ENCODE data around the gene PGS1. TPM values are rescaled to one million over a fixed set of nuclear protein-coding genes. Genes with fewer than 3 reads are reported as not detected.

Gene PGS1
- total RNA-seq, 4 donors from 2014 or later, result 12.9 to 75.4 (median 63.1) TPM

DNA sequence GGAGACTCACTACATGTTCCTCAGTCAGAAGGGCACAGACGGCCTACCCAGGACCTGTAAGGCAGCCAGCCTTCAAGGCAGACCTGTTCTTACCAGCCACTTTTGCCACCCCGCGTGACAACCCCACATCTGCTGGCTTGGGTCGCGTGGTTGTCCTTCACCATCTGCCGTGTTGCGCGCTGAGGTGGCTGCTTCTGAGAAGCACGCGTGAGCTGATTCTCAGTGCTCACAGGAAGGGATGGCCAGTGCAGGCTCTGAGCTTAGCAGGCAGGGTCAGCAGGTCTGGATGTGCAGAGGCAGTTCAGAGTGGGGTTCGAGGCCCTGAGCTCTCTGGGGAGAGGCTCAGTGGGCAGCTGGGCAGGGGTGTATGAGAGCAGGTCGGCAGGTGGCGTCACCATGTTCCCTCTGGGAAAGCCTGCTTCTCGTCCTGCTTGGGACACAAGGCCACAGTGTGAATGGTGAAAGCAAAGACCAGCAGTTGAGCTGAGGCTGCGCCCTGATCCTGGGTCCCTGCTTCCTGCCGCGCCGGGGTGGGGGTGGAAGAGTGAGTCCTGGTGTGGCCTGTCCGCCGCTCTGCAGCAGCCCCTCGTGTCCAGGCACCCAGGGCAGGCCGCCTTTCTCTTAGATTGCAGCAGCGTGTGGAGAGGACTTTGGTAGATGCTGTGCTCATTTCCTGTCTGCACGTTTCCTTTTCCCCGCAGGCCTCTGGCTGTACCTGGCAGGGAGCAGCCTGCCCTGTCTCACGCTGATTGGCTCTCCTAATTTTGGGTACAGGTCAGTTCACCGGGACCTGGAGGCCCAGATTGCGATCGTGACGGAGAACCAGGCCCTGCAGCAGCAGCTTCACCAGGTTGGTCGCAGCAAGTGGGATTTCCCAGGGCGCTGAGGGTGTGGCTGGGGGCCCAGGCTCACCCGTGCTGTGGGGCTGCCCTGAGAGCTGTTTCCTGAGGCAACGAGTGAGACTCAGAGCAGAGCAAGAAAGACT is 36.0 kb downstream of the PGS1 start:
- DNase-seq, result no peak
- Histone ChIP-seq H3K9me3 (no peaks in the 10 kb centered on the region), H3K4me1 (no peaks in the 10 kb centered on the region), H3K36me3 (no peaks in the 10 kb centered on the region), H3K4me3 (no peak overlapping the region), H3K27me3 (no peaks in the 10 kb centered on the region), H3K27ac (no peak overlapping the region)
- TF ChIP-seq POLR2A (IDR thresholded peaks at IDR 0.05), result no peak
- TF ChIP-seq, protein P1, sequence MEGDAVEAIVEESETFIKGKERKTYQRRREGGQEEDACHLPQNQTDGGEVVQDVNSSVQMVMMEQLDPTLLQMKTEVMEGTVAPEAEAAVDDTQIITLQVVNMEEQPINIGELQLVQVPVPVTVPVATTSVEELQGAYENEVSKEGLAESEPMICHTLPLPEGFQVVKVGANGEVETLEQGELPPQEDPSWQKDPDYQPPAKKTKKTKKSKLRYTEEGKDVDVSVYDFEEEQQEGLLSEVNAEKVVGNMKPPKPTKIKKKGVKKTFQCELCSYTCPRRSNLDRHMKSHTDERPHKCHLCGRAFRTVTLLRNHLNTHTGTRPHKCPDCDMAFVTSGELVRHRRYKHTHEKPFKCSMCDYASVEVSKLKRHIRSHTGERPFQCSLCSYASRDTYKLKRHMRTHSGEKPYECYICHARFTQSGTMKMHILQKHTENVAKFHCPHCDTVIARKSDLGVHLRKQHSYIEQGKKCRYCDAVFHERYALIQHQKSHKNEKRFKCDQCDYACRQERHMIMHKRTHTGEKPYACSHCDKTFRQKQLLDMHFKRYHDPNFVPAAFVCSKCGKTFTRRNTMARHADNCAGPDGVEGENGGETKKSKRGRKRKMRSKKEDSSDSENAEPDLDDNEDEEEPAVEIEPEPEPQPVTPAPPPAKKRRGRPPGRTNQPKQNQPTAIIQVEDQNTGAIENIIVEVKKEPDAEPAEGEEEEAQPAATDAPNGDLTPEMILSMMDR (IDR thresholded peaks at IDR 0.05), result no peak
- intact Hi-C loops (cut with DNase I; ENCODE audit: low total_unique reads), result no loop called here

DNA sequence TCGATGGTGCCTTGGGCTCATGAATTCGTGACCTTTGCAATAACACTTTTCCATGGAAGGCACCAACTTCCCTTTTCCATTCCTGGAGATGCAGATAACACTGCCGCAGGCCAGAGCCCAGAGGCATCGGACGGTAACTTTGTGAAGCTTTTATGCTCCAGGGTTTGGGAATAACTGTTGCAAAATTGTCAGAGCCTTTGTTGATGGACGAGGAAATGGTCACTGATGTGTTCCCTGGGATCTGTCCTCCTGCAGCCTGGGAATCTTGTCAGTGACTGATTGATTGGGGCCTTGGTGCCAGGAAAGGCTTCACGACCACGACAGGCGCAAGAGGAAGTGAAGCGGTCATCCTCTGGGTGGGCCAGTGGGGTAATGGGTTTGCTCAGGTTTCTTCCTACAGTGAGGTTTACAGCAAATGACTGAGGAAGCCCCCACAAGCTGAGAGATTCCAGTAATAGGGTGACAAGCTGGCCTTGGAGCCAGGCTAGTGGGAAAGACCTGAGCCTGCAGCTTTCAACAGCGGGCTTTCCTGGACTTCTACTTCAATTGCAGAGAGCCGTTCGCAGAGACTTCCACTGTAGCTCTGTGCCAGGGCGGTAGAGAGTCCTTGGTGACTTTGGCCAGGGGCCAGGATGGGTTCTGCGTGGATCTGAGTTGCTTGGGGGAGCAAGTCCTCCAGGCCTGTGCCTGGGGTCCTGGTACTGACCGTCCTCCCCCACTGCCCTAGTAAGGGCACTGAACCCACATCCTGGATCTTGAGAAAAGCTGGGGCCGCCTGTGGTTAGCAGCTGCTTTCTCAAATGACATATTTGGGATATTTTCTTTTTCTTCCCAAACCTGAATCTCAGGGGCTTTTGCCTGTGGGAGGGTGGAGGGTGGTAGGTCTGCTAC is 37.6 kb downstream of the PGS1 start:
- TF ChIP-seq, protein P1 (IDR thresholded peaks at IDR 0.05), result no peak
- TF ChIP-seq POLR2A (IDR thresholded peaks at IDR 0.05), result no peak
- H3K4me3 ChIP-seq, result no peak overlapping the region
- DNase-seq, result no peak
- no peaks in the 10 kb centered on the region for H3K4me1 ChIP-seq
- H3K27ac ChIP-seq, result peak overlapping the region; percentile 67 to 84
- intact Hi-C loops (cut with DNase I; ENCODE audit: low total_unique reads), result no loop called here
- H3K36me3 ChIP-seq, result no peaks in the 10 kb centered on the region
- H3K27me3 ChIP-seq, result no peaks in the 10 kb centered on the region
- H3K9me3 ChIP-seq, result no peaks in the 10 kb centered on the region

DNA sequence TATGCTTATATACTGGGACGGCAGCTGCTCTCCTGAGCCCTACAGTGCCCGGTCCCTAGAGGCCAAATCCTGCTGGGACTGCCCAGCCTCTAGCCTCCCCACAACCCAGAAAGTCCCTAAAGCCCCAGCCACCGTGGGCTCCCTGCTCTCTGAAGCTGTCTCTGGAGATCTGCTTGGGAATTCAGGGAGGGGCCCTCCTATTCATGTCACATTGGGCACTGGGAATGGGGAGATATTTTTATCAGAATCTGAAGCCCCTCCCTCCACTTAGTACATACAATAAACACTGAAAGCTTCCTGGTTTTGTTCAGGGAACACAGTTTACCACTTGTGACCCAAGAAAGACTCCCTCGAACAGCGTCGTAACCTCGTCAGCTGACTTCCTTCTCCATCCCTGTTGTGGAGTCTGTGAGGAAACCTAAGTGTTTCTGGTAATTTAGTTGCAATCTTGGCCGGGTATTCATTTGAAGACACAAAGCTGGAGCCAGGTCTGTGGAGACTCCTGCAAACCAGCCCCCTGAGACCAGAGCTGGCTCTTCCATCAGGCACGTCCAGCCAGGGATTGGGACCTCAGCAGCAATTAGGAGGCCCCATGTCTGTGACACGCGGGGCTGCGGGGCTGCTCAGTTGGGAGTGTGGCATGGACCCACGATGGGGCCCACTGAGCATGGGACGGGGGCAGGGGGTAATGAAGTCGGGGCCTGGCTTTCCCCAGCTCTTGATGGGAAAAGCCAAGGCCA is 38.5 kb downstream of the PGS1 start:
- DNase-seq, result peak; percentile 38 to 44
- Histone ChIP-seq H3K27me3 (no peaks in the 10 kb centered on the region), H3K4me3 (no peak overlapping the region), H3K36me3 (no peaks in the 10 kb centered on the region), H3K9me3 (no peaks in the 10 kb centered on the region), H3K4me1 (no peaks in the 10 kb centered on the region), H3K27ac (peak overlapping the region; percentile 67 to 84)
- TF ChIP-seq POLR2A (IDR thresholded peaks at IDR 0.05), result peak in 1 of 2 donors; percentile 17
- TF ChIP-seq, protein P1 (IDR thresholded peaks at IDR 0.05), result no peak
- intact Hi-C loops (cut with DNase I; ENCODE audit: low total_unique reads), result no loop called here

DNA sequence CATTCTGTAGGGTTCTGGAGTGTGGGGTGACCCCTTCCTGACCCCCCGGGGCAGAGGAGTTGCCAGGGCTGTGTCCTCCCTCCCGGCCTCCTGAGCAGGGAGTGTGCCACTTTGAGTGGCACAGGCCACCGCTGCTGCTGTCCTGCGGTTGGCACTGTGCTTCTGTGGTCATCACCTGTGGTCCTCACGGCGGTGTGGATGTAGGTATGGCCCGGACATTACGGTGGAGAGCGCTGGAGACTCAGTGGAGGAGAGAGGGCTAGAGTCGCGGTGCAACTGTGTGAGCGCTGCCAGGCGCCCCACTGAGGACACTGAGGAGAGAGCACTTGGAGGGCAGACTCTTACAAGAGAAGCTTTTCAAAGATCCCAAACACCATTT is 39.1 kb downstream of the PGS1 start:
- no peaks in the 10 kb centered on the region for H3K27me3 ChIP-seq
- H3K9me3 ChIP-seq, result no peaks in the 10 kb centered on the region
- intact Hi-C loops (cut with DNase I; ENCODE audit: low total_unique reads), result no loop called here
- H3K36me3 ChIP-seq, result no peaks in the 10 kb centered on the region
- H3K4me3 ChIP-seq, result no peak overlapping the region
- no peak for TF ChIP-seq POLR2A (IDR thresholded peaks at IDR 0.05)
- TF ChIP-seq, protein P1 (IDR thresholded peaks at IDR 0.05), result no peak
- DNase-seq, result no peak
- H3K27ac ChIP-seq, result peak overlapping the region; percentile 67 to 84
- H3K4me1 ChIP-seq, result no peaks in the 10 kb centered on the region

Data from uterus (tissue), 4 donors.